Activated CD4-positive, alpha-beta T cell treated with anti-CD3 and anti-CD28 coated beads, Interleukin-2, amount 10 ng/mL, durations not matched to agents 24 days and 14 days (primary cell): ENCODE measurements around the gene BDH2. TPM values are rescaled to one million over a fixed set of nuclear protein-coding genes. Genes with fewer than 3 reads are reported as not detected.

Experiments used
- DNase-seq: peaks from one replicate; pipeline ENCODE4 v3.0.0; 2022
- H3K27ac Mint-ChIP-seq: one replicate; pipeline ENCODE4 v1.8.0; 2022; ENCODE audit warnings: mild to moderate bottlenecking, mixed read lengths
- H3K27me3 Mint-ChIP-seq: one replicate; pipeline ENCODE4 v1.8.0; 2022; ENCODE audit warnings: mixed read lengths
- H3K36me3 Mint-ChIP-seq: one replicate; pipeline ENCODE4 v1.8.0; 2022; ENCODE audit warnings: low read depth, mild to moderate bottlenecking, mixed read lengths
- H3K4me1 Mint-ChIP-seq: one replicate; pipeline ENCODE4 v1.8.0; 2021; ENCODE audit warnings: mixed read lengths
- H3K4me3 Mint-ChIP-seq: one replicate; pipeline ENCODE4 v1.8.0; 2022; ENCODE audit warnings: mild to moderate bottlenecking, moderate library complexity, mixed read lengths
- H3K9me3 Mint-ChIP-seq: one replicate; pipeline ENCODE4 v1.8.0; 2021; ENCODE audit warnings: mixed read lengths
- intact Hi-C: fragments of 100-400 bp; cut with micrococcal nuclease; formaldehyde crosslinking; loops from one replicate; pipeline ENCODE4 v1.15.1; 2023
- total RNA-seq: library from RNA; stranded (reverse); gene quantifications from 2 replicates; pipeline ENCODE4 v1.2.3, GENCODE V29; 2022

Gene BDH2
- total RNA-seq, result 11.0 and 13.2 TPM in 2 replicates

GRCh38 chr4:103099691-103100392 lies at the start of gene BDH2:
BDH2 (minus strand) TSS chr4:103099834; CDS start chr4:103096254, 3,580 bp downstream.
- peak; percentile 87 for DNase-seq
- H3K27me3 Mint-ChIP-seq, result no peaks in the 10 kb centered on the region

DNA sequence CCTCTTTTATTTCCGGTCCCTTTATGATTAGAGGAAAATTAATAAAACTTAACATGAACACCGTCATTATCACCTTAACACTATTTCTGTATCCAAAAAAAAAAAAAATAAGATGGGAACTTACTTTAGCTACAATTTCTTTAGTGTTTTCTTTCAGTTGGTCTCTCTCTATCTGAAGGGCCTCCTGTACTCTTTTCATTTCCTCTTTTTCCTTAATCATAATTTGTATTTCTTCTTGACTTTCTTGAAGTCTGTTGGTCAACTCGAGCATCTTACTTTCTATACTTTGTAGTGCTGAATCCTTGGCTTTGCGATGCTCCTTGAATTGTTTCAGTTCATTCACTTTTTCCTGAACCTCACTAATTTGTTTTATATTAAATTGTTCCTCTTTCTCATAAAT lies 45.3 kb upstream of the BDH2 start:
- intact Hi-C loops, result no loop called here
- Mint-ChIP-seq H3K27me3 (no peaks in the 10 kb centered on the region), H3K9me3 (peaks cover 4% of the 10 kb centered on the region), H3K4me1 (peaks cover under 1% of the 10 kb centered on the region), H3K36me3 (peaks cover 72% of the 10 kb centered on the region), H3K27ac (no peak overlapping the region), H3K4me3 (no peak overlapping the region)
- no peak for DNase-seq

More at GRCh38 chr4:103099691-103100392, at the start of gene BDH2:
- peaks cover 8% of the 10 kb centered on the region for H3K4me1 Mint-ChIP-seq
- H3K27ac Mint-ChIP-seq, result peak within 1 kb of the TSS; percentile 83
- intact Hi-C loops, result loop anchor here (1.0 to 5.0 kb wide), 9 partner anchors 24 to 753 kb away; partner anchors contain the start of genes CISD2, SLC39A8, SLC9B1 and SLC9B2
- no peaks in the 10 kb centered on the region for H3K36me3 Mint-ChIP-seq
- no peaks in the 10 kb centered on the region for H3K9me3 Mint-ChIP-seq
- H3K4me3 Mint-ChIP-seq, result peak within 1 kb of the TSS; percentile 84

- peaks cover 8% of the 10 kb centered on the region for H3K4me1 Mint-ChIP-seq
- H3K27ac Mint-ChIP-seq, result no peak overlapping the region
- intact Hi-C loops, result no loop called here
- H3K36me3 Mint-ChIP-seq, result peaks cover 58% of the 10 kb centered on the region
- DNase-seq, result no peak
- H3K4me3 Mint-ChIP-seq, result no peak overlapping the region
- no peaks in the 10 kb centered on the region for H3K27me3 Mint-ChIP-seq
- no peaks in the 10 kb centered on the region for H3K9me3 Mint-ChIP-seq
These were observed 37.8 kb upstream of the BDH2 start for GRCh38 chr4:103137446-103137827.

DNA sequence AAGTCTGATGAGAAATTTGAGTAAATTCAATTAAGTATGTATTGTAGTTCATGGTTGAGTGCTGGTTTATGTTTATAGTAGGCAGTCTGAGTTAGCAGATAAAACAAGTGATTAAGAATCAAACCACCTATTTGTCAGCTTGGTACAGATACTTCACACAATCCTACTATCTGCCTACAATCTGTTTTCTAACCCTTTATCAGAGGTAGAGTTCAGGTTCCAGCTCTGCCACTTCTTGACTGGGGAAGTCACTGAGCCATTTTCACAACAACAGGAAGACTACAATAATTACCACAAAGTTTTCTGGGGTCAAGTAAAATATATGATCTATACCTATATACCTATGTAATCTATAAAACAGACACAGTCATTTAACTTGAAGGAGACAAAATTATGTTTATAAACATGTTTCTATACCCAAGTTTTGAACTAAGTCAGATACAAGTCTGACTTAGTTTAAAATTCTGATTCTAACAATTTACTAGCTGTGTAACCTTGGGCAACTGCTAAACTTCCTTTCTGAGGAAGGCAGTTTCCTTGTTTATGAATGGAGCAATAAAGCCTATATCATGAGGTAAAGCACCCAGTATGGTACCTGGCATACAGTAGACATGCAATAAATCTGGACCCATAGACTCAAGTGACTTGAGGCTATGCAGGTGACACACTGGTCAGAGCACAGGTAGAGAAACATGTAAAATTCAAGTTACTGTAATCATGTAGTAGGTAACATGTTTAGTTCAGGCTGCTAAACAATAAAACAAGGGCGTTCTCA lies 37.2 kb upstream of the BDH2 start:
- peaks cover 8% of the 10 kb centered on the region for H3K4me1 Mint-ChIP-seq
- intact Hi-C loops, result no loop called here

DNA sequence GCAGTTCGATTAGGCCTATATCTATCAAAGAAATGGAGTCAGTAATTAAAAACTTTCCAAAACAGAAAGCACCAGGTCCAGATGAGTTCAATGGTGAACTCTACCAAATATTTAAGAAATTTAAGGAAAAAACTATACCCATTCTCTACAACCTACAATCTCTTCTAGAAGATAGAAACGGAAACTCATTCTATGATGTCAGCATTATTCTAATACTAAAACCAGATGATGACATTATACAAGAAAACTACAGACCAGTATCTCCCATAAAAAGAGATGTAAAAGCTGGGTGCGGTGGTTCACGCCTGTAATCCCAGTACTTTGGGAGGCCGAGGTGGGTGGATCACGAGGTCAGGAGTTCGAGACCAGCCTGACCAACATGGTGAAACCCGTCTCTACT lies 29.5 kb upstream of the BDH2 start:
- Mint-ChIP-seq H3K36me3 (peaks cover 74% of the 10 kb centered on the region), H3K9me3 (peaks cover 13% of the 10 kb centered on the region), H3K4me1 (no peaks in the 10 kb centered on the region), H3K27me3 (no peaks in the 10 kb centered on the region), H3K4me3 (no peak overlapping the region), H3K27ac (no peak overlapping the region)
- intact Hi-C loops, result no loop called here
- no peak for DNase-seq

More for the DNA sequence above, 37.2 kb upstream of the BDH2 start:
- Mint-ChIP-seq H3K27me3 (no peaks in the 10 kb centered on the region), H3K36me3 (peaks cover 57% of the 10 kb centered on the region), H3K27ac (no peak overlapping the region), H3K9me3 (no peaks in the 10 kb centered on the region), H3K4me3 (no peak overlapping the region)
- DNase-seq, result no peak

- no peak for DNase-seq
- intact Hi-C loops, result no loop called here
- H3K9me3 Mint-ChIP-seq, result peaks cover 13% of the 10 kb centered on the region
- H3K36me3 Mint-ChIP-seq, result peaks cover 71% of the 10 kb centered on the region
- no peak overlapping the region for H3K4me3 Mint-ChIP-seq
- H3K27ac Mint-ChIP-seq, result no peak overlapping the region
- no peaks in the 10 kb centered on the region for H3K27me3 Mint-ChIP-seq
- no peaks in the 10 kb centered on the region for H3K4me1 Mint-ChIP-seq
These were observed 26.5 kb upstream of the BDH2 start for GRCh38 chr4:103126126-103126525.

DNA sequence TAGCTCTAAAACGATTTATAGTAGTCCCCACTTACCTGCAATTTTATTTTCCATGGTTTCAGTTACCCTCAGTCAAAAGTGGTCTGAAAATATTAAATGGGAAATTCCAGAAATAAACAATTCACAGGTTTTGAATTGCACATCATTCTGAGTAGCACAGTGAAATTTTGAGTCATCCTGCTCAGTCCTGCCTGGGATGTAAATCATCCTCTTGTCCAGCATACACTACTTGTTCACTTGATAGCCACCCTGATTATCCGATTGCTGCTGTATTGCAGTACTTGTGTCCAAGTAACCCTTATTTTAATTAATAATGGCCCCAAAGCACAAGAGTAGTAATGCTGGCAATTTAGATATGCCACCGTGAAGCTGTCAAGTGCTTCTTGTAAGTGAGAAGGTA lies 23.5 kb upstream of the BDH2 start:
- no peaks in the 10 kb centered on the region for H3K4me1 Mint-ChIP-seq
- H3K27me3 Mint-ChIP-seq, result no peaks in the 10 kb centered on the region
- H3K27ac Mint-ChIP-seq, result no peak overlapping the region
- DNase-seq, result peak; percentile 13
- H3K36me3 Mint-ChIP-seq, result peaks cover 57% of the 10 kb centered on the region
- peaks cover 5% of the 10 kb centered on the region for H3K9me3 Mint-ChIP-seq
- H3K4me3 Mint-ChIP-seq, result no peak overlapping the region
- intact Hi-C loops, result no loop called here

DNA sequence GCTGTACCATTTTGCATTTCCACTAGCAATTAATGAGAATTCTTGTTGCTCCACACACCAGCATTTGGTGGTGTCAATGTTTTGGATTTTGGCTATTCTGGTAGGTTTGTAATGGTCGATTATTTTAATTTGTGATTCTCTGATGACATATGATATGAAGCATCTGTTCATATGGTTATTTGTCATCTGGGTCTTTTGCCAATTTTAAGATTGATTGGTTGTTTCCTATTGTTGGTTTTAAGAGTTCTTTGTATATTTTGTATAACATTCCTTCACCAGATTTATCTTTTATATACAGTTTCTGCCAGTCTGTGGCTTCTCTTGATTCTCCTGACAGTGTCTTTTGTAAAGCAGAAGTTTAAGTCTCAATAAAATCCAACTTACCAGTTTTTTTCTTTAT lies 18.5 kb upstream of the BDH2 start:
- intact Hi-C loops, result no loop called here
- DNase-seq, result no peak
- no peaks in the 10 kb centered on the region for H3K9me3 Mint-ChIP-seq
- H3K27ac Mint-ChIP-seq, result no peak overlapping the region
- H3K4me1 Mint-ChIP-seq, result no peaks in the 10 kb centered on the region
- H3K27me3 Mint-ChIP-seq, result no peaks in the 10 kb centered on the region
- peaks cover 27% of the 10 kb centered on the region for H3K36me3 Mint-ChIP-seq
- H3K4me3 Mint-ChIP-seq, result no peak overlapping the region

DNA sequence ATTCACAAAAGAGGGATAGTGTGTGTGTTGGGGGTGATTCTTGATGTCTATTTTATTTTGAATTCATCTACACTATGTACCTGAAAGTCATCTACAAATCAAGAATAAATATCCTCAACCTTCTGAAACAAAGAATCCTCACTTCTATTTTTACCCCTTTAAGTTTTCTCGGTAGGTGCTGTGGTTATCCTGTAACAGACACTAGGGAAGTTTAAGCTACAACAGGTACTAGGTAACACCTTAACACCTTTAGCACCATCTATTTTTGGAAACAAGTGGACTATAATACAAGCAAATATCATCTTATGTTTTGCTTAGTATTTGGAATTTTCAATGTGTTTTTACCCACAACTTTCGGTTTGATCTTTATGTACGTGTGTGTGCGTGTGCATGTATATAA lies 12.0 kb upstream of the BDH2 start:
- Mint-ChIP-seq H3K4me1 (no peaks in the 10 kb centered on the region), H3K4me3 (no peak overlapping the region), H3K36me3 (peaks cover 31% of the 10 kb centered on the region), H3K27me3 (no peaks in the 10 kb centered on the region), H3K9me3 (no peaks in the 10 kb centered on the region), H3K27ac (no peak overlapping the region)
- intact Hi-C loops, result no loop called here
- DNase-seq, result no peak

- Mint-ChIP-seq H3K27ac (no peak overlapping the region), H3K36me3 (peaks cover 35% of the 10 kb centered on the region), H3K9me3 (no peaks in the 10 kb centered on the region), H3K27me3 (no peaks in the 10 kb centered on the region), H3K4me3 (no peak overlapping the region), H3K4me1 (peaks cover 4% of the 10 kb centered on the region)
- no peak for DNase-seq
- intact Hi-C loops, result no loop called here
These were observed 8.9 kb upstream of the BDH2 start for GRCh38 chr4:103108542-103108941.

- H3K4me1 Mint-ChIP-seq, result peaks cover 4% of the 10 kb centered on the region
- intact Hi-C loops, result no loop called here
- no peaks in the 10 kb centered on the region for H3K9me3 Mint-ChIP-seq
- H3K27me3 Mint-ChIP-seq, result no peaks in the 10 kb centered on the region
- no peak overlapping the region for H3K4me3 Mint-ChIP-seq
- DNase-seq, result no peak
- peaks cover 29% of the 10 kb centered on the region for H3K36me3 Mint-ChIP-seq
- H3K27ac Mint-ChIP-seq, result no peak overlapping the region
These were observed 6.1 kb upstream of the BDH2 start for GRCh38 chr4:103105558-103106356.

DNA sequence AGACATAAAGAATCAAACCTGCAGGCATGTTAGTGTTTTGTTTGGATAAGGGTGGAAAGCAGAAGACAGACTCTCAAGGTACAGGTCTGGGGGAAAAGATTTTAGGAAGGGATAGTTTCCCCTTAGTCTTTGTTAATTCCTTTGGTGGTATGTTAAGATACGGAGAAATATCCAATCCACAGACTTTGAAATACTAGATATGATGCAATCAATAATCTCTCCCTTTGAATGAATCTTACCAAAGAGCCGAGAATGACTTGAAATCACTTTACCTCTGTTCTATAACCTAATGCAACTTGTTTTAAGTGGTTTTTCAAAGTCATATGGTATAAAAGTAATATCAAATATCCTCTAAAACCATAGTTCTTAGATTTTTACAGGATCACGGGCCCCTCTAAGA lies 5.3 kb upstream of the BDH2 start:
- no peaks in the 10 kb centered on the region for H3K27me3 Mint-ChIP-seq
- H3K27ac Mint-ChIP-seq, result no peak overlapping the region
- H3K36me3 Mint-ChIP-seq, result peaks cover 22% of the 10 kb centered on the region
- no peak overlapping the region for H3K4me3 Mint-ChIP-seq
- H3K4me1 Mint-ChIP-seq, result peaks cover 4% of the 10 kb centered on the region
- no peaks in the 10 kb centered on the region for H3K9me3 Mint-ChIP-seq
- intact Hi-C loops, result no loop called here
- DNase-seq, result no peak

- H3K27me3 Mint-ChIP-seq, result no peaks in the 10 kb centered on the region
- DNase-seq, result no peak
- H3K4me1 Mint-ChIP-seq, result peaks cover 8% of the 10 kb centered on the region
- peaks cover 2% of the 10 kb centered on the region for H3K36me3 Mint-ChIP-seq
- no peak overlapping the region for H3K27ac Mint-ChIP-seq
- no peaks in the 10 kb centered on the region for H3K9me3 Mint-ChIP-seq
- no peak overlapping the region for H3K4me3 Mint-ChIP-seq
- intact Hi-C loops, result no loop called here
These were observed 1.1 kb upstream of the BDH2 start for GRCh38 chr4:103100691-103101090.
